A375 (cell line): Measurements from ENCODE around the gene SLFN11. TPM values are rescaled to one million over a fixed set of nuclear protein-coding genes. Genes with fewer than 3 reads are reported as not detected.

Experiments
- small RNA-seq: library from RNA; depleted of rRNA; stranded (forward); fragments of <200 nt; gene quantifications from one replicate; pipeline ENCODE3, GENCODE V24; 2014
- total RNA-seq: library from RNA; depleted of rRNA; stranded (reverse); fragments of >200 nt; shearing (Covaris generic); gene quantifications from 2 replicates; pipeline ENCODE4 v1.2.3, GENCODE V29; 2014; rRNA removed

Gene SLFN11, protein sequence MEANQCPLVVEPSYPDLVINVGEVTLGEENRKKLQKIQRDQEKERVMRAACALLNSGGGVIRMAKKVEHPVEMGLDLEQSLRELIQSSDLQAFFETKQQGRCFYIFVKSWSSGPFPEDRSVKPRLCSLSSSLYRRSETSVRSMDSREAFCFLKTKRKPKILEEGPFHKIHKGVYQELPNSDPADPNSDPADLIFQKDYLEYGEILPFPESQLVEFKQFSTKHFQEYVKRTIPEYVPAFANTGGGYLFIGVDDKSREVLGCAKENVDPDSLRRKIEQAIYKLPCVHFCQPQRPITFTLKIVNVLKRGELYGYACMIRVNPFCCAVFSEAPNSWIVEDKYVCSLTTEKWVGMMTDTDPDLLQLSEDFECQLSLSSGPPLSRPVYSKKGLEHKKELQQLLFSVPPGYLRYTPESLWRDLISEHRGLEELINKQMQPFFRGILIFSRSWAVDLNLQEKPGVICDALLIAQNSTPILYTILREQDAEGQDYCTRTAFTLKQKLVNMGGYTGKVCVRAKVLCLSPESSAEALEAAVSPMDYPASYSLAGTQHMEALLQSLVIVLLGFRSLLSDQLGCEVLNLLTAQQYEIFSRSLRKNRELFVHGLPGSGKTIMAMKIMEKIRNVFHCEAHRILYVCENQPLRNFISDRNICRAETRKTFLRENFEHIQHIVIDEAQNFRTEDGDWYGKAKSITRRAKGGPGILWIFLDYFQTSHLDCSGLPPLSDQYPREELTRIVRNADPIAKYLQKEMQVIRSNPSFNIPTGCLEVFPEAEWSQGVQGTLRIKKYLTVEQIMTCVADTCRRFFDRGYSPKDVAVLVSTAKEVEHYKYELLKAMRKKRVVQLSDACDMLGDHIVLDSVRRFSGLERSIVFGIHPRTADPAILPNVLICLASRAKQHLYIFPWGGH
- total RNA-seq: 31.5 and 34.9 TPM in 2 replicates

DNA sequence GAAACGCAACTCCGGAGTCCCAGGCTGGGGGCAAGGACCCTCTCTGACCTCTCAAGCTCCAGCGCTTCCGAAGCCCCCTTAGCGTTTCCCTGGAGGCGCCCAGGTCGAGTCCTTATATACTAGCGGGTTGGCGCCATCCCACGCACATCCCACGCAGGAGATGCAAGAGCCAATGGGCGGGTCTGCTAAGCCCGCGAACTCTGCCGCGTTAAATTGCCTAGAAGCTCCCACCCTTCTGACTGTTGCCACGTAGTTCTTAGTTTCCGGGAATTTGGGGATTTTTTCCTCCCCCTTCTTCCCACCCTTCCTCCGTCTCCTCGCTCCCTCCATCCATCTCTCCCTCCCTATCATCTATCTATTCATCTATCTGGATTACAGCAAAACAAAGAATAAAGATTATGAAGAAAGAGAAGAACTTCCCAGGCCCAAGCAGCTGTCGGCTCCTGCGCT, at the start of gene SLFN11:
SLFN11 (minus strand) TSS at position 88 of the 450 bp plus-strand sequence. CDS start 9,814 bp downstream, outside the sequence.

Small RNA genes within 50 kb of the gene (small RNA-seq; reads per million reads assigned to genes)
- gene AC060766.3 (not detected), gene AC060766.5 (not detected)

Other genes starting within 250 kb of the SLFN11 start
- gene NLE1, start 231.3 kb downstream of the SLFN11 start, total RNA-seq: 45.6 and 45.8 TPM in 2 replicates
- gene UNC45B, start 225.8 kb downstream of the SLFN11 start, total RNA-seq: not detected in 2 replicates
- gene SLC35G3, start 179.2 kb downstream of the SLFN11 start, total RNA-seq: not detected in 2 replicates
- gene SLFN5, start 130.5 kb downstream of the SLFN11 start, total RNA-seq: 35.4 and 42.7 TPM in 2 replicates
- gene SLFN12, start 58.9 kb upstream of the SLFN11 start, total RNA-seq: 11.4 and 16.6 TPM in 2 replicates
- 0.49 and 1.8 TPM in 2 replicates for gene SLFN13, start 75.1 kb upstream of the SLFN11 start, total RNA-seq
- 0.08 TPM in 1 of 2 replicates, not detected in the other for gene SLFN12L, start 164.1 kb upstream of the SLFN11 start, total RNA-seq
- not detected in 2 replicates for gene SLFN14, start 187.2 kb upstream of the SLFN11 start, total RNA-seq
- 5.6 and 6.7 TPM in 2 replicates for gene PEX12, start 204.9 kb upstream of the SLFN11 start, total RNA-seq
- gene AP2B1, start 213.7 kb upstream of the SLFN11 start, total RNA-seq: 57.3 and 60.0 TPM in 2 replicates